Activated T-cell treated with anti-CD3 and anti-CD28 coated beads for 48 hours (primary cell): ENCODE results near the gene BANK1.

ENCODE experiments used
- DNase-seq: peaks from one replicate; pipeline ENCODE4 v3.0.0-alpha.2; 2020; ENCODE audit warnings: low read depth

The BANK1 gene

DNA sequence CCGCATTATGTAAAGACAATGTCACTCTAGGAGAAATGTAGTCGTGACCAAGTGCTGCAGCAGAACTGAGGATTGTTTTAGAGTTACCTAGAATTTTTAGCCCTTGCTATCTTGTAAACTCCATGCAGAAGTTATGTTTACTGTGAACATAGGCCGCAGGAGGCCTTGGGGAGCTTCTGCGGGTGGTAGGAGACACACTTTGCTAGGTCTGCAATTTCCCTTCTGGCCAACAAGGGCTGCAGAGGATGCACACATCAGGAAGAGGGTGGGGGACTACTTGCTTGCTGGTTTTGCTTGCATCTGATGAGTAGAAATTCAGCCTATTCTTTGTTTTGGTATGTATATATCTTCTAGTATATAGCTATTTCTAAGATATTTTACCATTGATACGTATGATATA is 23.1 kb downstream of the BANK1 start:
- no peak for DNase-seq

DNA sequence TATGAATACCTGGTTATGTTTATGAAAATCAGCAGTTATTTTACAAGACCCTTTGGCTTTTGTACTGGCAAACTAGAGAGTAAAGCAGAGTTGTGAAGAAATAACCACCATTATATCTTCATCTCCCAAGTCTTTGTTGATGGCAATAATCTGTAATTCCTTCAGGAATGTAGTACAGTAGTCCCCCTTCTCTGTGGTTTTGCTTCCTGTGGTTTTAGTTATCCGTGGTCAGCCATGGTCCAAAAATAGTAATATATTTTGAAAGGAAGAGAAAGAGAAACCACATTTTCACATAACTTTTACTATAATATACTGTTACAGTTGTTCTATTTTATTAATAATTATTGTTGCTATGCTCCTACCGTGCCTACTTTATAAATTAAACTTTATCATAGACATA is 27.8 kb downstream of the BANK1 start:
- no peak for DNase-seq

DNA sequence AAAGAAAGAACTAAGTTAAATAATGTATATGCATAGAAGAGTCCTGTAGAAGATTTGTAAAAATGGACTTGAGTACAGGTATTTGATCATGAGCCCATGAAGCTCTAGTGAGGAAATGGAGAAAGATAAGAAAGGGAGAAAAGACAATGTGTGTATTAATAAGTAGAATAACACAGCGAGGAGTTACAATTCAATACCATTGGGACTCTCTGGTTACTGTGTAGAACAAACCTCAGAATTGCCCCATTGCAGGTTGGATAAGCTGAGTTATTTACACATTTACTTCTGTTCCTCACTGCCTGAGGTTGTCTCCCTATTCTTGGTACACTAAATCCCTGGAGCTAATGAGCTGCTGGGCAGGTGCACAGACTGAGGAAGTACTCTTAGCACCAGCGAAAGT is 33.3 kb downstream of the BANK1 start:
- DNase-seq: no peak

DNA sequence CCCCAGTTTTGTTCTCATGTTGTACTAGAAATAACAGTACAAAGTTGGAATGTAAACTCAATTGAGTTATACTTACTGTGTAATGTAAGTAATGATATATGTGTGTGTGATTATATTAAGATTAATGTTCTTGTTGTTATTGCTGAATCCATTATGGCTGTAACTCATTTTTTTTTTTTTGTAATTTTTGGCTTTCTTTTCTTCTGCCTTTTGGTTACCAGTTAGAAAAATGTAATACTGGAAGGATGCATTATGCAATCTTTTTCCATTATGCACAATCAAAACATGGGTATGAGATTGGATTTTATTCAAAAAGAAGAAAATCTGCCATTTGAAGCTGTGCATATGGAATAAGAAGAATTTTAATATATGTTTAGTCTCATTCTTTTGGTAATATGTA is 34.0 kb downstream of the BANK1 start:
- DNase-seq: no peak

DNA sequence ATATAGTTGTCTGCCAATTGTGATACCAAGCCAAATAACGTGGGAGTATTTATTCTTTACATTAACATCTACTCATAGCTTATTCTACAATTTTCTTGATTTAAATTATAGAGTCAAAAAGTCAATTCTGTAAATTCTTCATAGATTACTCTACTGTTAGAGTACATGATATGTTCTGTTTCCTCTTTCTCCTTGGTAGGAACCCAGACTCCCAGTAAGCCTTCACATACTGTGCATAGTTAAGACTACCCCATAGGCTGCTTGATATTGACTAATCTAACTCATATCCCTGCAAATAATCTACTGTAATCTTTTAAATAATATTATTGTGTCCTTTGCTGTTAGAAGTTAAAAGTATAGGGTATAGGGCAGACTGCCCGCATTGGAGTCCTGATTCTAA is 35.4 kb downstream of the BANK1 start:
- no peak for DNase-seq

DNA sequence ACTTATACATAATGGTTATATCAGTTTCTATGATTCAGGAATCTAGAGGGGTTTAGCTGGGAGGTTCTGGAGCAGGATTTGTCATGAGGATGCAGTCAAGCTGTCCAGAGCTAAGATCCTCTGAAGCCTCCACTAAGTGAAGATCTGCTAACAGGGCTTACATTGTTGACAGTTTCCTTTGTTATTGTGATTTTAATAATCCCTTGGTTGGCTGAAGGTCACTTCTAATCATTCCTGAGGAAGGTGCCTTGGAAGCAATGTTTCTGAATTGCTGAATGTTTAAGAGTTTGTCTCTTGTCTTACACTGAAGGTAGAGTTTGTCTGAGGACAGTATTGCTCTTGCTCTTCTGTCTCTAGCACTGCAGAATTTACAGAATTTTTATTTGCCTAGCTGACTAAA is 41.3 kb downstream of the BANK1 start:
- DNase-seq: no peak

DNA sequence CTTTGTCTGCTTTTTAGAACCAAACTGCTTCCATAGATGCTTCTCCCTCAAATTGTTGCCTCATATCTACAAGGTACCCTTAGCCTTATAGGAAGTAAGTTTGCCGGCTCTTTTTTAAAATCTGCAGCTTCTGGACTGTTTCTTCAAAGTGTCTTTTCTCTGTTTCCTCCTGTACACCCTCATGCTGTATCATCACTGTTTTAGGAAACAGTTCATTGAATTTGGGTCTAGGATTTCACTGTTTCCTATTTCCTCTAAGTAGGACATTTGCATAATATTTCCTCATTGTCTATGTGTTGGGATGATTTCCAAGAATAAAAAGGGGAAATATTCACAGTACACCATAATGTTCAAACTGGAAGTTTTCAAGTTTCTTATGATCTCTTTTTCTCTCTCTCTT is 43.0 kb downstream of the BANK1 start:
- no peak for DNase-seq

DNA sequence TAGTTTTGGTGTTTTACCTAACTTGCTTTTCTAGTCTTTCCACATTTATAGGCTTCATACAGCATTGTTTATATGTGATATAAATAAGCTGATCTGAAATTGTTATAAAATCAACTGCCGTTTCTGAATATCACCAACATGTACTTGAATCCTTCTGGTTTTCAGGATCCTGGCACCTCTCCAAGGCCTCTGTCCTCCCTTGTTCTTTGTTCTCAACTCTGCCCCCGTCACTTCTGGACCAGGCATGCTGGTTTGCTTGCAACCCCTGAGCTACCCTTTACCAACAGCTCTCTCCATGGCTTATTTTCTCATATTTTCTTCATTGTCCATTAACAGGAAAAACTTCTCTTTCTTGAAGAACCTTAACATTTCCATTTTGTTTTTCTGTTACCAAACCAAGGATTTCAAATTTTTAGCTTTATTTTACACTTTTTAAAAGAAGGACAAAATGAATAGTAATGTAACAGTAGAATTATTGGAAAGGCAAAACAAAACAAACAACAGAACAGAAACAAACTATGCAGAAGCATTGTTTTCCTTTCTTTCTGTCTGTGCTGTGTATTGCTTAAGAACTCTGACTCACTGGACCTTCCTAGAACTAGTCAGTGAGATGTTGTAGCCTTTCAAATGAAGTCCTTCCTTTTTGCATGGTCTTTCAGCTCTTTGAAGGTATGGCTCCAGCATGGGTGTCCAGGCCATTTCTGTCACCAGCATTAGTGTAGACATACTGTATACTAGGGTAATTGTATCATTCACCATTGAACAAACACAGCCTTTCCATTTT is 44.8 kb downstream of the BANK1 start:
- no peak for DNase-seq

DNA sequence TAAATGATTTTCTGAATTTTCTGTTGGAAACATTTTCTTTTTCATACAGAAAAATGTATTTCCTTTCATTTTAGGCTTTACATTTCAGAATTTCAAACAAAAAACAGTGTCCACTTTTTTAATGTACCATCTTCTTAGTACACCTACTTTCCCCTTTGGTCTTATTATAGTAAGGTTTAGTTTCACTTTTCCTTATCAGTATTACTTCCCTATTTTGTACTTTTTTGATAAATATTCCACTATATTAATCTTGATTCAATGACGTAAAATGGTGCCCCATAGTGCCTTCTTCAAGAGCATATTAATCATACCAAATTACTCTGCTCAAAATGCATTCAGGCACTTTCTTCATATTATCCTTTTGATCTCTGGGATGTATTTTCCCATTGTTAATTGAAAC is 52.5 kb downstream of the BANK1 start:
- no peak for DNase-seq

DNA sequence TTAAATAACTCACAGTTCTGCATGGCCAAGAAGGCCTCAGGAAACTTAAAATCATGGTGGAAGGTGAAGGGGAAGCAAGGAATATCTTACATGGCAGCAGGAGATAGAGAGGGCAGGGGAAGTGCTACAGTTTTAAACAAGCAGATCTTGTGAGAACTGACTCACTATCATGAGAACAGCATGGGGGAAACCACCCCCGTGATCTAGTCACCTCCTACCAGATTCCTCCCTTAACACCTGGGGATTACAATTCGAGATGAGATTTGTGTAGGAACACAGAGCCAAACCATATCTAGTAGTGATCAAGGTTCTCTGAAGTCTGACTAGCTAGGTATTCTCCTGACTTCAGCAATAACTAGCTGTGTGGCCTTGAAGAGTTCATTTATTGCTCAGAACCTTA is 56.0 kb downstream of the BANK1 start:
- no peak for DNase-seq

DNA sequence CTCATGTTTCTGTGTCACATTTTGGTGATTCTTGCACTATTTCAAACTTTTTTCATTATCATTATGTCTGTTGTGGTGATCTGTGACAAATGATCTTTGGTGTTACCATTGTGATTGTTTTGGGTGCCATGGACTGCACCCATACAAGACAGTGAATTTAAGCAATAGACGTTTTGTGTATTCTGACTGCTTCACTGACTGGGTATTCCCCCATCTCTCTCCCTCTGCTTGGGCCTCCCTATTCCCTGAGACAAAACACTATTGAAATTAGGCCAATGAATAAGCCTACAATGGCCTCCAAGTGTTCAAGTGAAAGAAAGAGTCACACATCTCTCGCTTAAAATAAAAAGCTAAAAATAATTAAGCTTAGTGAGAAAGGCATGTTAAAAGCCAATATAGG is 60.2 kb downstream of the BANK1 start:
- no peak for DNase-seq

DNA sequence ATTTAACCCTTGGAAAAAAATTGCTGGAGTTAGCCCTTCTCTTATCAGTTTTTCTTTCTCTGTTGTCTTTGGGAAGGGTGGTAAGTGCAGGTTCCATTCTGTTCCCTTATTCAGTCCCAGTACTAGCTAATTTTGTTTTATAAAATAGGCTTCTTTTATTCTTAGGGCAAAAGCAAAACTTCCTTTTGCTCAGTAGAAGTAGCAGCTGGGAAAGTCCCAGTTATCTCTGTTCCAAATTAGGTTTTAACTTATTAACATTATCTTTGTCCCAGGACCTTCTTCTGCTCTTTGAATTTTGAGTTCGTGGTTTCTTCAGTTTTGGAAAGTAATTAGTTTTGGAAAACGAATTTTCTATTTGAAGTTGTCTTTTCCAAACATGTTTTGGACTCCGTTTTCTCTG is 61.1 kb downstream of the BANK1 start:
- DNase-seq: no peak

DNA sequence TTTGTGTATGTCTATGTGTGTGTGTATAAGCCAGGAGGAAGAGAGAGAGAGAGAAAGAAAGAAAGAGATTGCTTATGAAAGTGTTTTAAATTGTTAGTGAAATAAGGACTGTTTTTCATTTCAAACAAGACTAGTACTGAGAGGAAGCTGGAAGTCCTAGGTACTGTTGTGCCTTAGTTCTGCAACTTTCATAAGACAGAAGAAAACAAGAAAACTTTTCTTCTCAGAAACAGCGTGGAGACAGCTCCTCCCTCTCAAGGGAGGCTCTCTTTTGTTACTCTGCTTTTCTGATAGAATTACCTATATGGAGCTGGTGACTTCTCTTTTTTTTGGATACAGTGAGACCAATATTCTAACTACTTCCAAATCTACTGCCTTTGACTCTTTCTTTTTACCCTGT is 62.5 kb downstream of the BANK1 start:
- DNase-seq: no peak

DNA sequence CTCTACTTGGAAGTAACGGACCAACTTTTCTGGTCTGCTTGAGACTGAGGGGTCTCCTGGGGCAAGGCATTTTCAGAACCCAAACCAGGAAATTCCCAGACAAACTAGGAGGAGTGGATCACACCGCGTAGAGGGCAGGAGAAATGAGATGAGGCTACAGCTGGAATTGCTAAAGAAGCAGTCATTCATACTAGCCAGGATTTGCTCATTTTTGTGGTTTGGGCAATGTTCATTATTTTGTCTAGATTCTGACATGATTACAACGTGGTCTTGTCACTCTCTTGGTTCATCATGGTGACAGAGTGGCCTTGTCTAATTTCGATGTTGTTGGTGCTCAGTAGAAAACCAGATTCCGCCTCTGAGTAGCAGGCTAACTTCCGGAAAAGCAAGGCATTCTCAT is 63.2 kb downstream of the BANK1 start:
- no peak for DNase-seq

DNA sequence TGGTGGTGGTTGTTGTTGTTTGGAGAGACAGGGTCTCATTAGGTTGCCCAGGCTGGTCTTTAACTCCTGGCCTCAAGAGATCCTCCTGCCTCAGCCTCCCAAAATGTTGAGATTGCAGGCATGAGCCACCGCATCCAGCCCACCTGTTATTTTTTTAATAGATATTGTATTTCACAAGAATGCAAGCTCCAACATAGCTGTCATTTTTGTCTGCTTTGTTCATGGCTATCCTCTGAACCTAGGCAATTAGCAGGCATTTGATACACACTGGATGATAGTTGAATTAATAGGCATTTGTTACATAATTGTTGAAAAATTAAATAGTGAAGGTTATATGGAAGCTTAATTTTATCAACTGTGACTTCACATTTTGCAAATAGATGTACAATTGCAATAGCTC is 64.7 kb downstream of the BANK1 start:
- DNase-seq: no peak

DNA sequence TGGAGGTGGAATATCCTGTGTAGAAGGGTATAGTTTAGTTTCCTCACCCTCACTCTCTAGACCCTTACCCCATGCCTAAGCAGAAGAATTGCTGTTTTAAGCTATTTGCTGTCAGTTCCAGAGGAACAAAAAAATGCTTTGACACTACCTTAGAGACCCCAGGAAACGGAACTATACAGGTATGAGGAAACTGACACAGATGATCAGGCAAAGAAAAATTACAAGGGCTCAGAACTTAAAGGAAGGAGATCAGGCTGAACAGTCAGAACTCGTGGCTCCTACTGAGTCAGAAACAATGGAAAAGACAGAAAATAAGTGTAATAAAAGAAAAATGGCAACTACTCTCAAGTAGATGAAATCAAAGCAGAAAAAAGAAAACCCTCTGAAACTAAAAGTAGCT is 65.6 kb downstream of the BANK1 start:
- DNase-seq: no peak

DNA sequence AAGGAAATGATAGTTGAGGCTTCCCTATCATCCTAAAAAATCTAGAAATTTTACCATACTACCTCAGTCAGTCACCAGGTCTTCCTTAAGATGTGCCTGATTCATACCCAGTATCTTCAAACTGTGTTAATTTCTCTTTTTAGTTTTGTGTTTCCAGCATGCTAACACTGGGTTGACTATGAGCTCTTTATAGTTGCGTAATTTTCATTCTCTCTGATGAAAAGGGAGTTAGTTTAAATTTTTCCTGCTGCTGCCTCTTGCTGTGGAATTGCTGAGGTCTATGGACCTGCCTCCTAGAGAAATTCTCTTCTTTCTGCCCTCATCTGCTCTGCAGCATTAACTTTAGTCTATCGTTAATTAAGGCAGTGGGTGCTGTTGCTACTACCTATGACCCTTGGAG is 66.6 kb downstream of the BANK1 start:
- DNase-seq: no peak

DNA sequence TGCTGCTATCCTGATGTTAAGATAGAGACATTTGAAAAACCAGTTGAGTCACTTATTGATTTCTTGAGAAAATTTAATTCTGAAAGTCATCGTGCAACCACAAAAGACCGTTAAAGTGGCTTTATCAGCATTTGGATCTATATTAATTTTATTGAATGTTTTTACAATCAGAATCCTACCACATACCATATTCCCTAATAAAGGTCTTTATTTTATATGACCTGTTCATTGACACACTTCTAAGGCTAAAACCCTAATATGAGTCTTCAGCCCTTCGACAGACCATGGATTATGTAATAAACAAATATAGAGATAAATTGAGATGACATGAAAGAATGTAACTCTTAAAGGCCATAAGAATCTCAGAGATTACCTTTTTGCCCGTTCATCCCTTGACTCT is 68.1 kb downstream of the BANK1 start:
- DNase-seq: no peak

DNA sequence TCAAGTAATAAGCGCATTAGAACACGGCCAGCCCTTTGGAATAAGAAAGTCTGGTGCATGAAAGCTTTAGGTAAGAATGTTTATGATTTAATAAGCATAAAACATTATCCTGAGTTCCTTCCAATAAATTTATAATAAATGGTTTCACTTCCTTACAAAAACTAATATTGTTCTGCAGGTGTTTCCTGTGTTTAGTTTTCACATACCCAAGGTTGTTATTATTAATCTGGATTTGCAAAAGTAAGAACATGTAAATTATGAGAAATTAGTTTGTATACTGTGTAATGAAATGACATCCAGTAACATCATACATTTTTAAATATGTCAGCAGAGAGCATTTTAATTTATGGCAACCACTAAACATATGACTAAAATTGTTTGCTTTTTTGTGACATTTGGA is 72.1 kb downstream of the BANK1 start:
- DNase-seq: no peak

DNA sequence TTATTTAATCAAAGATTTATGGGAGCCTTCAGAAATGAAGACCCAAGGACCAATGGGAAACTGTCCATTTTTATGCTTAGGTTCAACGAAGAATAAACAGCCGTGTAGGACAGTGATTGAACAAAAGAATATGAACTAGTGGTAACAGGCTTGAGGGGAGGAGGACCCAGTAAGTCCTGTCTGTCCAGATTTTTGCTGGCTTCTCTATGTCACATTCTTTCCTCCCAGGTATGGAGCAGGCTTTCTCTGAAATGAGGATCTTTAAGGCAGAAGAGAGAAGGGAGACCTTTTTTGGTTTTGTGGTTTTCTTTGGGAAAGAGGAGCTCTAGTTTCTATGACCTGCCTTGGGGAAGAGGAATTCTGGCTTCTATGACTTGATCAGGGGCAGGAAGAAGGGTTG is 74.1 kb downstream of the BANK1 start:
- no peak for DNase-seq

DNA sequence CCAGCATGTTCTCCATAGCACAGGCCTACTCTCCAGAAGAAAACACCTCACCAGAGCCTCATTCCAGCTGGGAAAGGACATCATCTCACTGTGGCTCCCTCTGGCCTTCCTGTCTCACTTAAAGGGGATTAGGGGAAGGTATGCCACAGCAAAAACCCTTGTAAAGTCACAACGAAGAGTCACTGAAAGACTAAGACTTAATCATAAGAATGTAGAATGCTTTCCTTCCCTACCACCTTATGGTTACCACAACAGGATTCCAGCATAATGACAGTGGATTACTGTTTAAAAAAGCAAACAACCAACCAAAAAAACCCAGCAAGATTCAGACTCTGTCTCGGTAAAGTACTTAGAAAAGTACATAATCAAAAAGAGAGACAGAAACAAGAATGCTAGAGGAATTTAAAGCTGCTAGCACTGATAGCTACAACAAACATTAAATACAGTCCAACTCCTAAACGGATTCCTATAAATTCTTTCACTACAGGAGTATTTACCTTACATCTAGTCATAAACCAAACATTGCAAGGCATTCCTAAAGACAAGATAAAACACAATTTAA is 75.1 kb downstream of the BANK1 start:
- DNase-seq: no peak

DNA sequence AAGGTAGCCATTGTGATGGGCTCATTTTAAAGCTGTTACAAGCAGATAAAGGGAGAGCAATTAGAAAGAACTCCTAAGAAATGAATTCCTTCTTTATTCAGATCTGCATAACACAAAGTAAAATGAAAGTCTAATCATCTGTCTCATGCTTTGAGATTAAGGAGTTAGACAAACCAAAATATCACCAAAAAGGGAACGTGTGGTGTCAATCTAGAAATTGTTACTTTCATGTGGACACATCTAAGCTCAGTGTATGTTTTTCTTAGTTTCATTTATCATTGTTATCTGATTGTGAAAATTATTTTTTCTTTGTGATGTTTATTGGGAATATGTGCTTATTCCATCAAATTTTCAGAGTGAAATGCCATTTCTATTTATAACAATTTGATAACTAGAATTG is 80.3 kb downstream of the BANK1 start:
- DNase-seq: no peak

DNA sequence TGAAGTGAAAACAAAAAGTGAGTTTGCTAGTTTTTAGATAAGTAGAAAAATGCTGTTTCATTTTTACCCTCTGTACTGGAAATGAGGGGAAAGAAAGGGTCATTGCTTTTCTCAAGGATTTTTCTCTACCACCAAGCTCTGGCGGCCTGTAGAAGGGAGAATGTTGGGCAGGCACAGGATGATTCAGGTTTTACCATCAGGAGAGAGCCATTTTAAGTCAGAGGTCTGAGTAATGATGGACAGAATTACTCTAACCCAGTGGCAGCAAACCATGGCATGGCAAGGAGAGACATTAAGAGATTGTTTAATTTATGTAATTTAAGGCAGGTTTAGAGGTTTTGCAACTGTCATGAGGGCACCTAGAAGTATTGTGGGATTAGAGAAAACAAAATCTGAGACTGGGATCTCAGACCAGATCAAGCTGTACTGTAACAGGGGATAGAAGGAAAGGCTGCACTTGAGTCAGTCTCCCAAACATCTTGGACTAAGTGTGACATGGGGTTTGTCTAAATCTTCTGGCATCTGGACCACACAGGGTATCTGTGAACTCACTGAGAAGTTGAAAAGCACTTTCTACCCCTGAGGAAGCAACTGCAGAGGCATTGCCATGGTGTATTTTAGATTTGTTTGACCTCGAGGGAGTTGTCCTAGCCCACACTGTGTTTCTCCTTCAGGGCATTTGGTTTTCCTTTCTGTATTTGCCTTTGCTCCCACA is 81.6 kb downstream of the BANK1 start:
- no peak for DNase-seq

DNA sequence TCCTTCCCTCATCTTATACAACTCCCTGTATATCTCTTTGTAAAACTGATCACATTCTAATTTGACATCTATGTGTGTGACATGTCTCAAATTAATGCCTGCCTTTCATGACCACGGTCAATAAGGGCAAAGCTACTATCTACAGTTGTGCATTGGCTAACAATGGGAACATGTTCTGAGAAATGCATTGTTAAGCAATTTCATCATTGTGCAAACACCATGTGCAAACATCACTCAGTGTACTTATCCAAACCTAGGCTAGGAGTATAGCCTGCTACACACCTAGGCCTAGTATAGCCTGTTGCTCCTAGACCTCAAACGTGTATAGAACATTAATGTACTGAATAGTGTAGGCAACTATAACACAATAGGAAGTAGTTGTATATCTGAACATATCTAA is 95.0 kb downstream of the BANK1 start:
- no peak for DNase-seq
